VCaP (cell line): ENCODE data around the gene DGKI.
"Not testable (repeated sequence)": the region's sequence is repeated elsewhere in the genome, so short reads cannot be mapped to it uniquely, and the experiment has no call there.

ENCODE experiments used
- H3K27ac ChIP-seq: fragments of 450-650 bp; 2 replicates; pipeline ENCODE4 v1.5.1; 2017
- TF ChIP-seq, protein P1 (sequence below): fragments of 450-650 bp; conservative IDR thresholded peaks from 2 replicates; pipeline ENCODE4 v1.5.1; 2017; ENCODE audit warnings: mild to moderate bottlenecking, moderate library complexity

The DGKI gene

DNA sequence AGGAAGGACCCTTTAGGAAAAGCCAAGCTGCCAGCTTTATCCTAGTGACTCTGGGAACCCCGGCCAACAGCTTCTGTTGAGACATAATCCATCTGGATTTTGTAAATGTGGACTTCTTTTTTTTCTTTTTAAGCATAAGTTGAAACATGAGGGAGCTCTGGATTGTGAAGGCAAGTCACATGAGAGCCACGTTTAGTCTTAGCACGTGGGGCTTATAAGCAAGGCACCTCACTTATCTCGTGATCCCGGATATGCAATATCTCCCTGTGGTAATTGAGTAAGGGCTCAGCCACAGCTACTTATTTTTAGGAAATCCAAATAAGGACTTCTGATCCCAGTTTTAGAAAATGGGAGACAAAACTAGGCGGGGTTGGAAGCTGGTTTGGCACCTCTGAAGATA is 392.0 kb downstream of the DGKI start:
- TF ChIP-seq, protein P1, sequence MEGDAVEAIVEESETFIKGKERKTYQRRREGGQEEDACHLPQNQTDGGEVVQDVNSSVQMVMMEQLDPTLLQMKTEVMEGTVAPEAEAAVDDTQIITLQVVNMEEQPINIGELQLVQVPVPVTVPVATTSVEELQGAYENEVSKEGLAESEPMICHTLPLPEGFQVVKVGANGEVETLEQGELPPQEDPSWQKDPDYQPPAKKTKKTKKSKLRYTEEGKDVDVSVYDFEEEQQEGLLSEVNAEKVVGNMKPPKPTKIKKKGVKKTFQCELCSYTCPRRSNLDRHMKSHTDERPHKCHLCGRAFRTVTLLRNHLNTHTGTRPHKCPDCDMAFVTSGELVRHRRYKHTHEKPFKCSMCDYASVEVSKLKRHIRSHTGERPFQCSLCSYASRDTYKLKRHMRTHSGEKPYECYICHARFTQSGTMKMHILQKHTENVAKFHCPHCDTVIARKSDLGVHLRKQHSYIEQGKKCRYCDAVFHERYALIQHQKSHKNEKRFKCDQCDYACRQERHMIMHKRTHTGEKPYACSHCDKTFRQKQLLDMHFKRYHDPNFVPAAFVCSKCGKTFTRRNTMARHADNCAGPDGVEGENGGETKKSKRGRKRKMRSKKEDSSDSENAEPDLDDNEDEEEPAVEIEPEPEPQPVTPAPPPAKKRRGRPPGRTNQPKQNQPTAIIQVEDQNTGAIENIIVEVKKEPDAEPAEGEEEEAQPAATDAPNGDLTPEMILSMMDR = no peak
- no peak overlapping the region for H3K27ac ChIP-seq

DNA sequence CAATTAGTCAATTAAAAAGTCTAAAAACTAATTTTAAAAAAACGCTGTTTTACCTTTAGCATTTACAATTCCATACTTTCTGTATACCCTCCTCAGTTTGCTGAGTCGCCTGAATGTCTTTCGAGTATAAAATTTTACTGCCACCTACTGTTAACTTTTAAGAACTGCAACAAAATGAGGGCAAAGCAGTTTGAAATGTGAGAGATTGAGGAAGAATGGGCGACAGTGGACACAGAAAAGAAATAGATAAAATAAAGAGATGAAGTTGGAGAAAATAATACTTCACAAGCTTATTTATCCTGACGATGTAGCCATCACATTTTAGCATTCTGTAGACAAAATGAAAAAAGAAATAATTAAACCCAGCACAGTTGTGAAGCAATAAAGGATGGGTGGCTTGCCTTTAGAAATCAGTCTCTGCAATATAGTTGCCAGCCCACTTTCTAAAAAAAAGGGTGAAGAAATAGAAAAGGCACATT is 392.5 kb downstream of the DGKI start:
- TF ChIP-seq, protein P1 = peak; percentile 85
- no peak overlapping the region for H3K27ac ChIP-seq

DNA sequence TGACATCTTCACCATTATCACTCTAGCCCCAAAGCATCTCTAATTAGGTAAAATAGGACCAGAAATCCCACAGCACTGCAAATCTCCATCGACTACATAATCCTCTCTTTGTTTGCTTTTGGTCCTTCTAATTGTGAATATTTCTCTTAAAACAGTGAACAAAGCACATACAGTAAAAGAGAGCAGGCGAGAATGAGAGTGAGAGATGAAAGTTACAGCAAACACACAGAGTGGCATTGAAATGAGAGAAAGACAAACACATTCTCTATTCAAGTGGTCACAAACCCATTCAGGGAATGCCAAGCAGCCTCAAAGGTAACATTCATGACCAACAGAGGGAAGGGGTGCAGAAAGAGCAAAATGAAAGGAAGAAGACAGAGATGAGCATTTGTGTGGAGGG is 393.4 kb downstream of the DGKI start:
- no peak overlapping the region for H3K27ac ChIP-seq
- TF ChIP-seq, protein P1 = no peak

DNA sequence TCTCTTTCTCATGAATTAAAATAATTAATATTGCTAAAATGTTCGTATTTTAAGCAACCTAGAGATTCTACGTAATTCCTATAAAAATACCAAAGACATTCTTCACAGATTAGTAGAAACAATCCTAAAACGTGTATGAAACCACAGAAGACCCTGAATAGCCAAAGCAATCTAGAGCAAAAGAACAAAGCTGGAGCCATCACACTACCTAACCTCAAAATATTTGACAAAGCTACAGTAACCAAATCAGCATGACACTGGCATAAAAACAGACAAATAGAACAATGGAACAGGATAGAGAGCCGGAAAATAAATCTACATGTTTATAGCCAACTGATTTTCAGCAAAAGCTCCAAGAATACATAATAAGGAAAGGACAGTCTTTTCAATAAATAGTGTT is 397.8 kb downstream of the DGKI start:
- H3K27ac ChIP-seq = no peak overlapping the region
- TF ChIP-seq, protein P1 = no peak

DNA sequence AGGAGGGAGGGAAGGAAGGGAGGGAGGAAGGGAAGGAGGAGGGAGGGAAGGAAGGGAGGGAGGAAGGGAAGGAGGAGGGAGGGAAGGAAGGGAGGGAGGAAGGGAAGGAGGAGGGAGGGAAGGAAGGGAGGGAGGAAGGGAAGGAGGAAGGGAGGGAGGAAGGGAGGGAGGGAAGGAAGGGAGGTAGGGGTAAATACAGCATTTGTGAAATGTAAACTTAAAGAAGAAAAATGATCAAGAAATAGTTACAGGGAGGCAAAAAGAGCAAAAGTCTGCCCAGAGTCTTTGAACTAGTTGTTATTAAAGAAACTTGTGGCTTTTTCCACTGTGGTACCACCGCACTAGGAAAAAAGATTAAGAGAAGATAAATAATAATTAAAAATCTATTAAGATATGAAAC is 398.2 kb downstream of the DGKI start:
- H3K27ac ChIP-seq = not testable (repeated sequence)

DNA sequence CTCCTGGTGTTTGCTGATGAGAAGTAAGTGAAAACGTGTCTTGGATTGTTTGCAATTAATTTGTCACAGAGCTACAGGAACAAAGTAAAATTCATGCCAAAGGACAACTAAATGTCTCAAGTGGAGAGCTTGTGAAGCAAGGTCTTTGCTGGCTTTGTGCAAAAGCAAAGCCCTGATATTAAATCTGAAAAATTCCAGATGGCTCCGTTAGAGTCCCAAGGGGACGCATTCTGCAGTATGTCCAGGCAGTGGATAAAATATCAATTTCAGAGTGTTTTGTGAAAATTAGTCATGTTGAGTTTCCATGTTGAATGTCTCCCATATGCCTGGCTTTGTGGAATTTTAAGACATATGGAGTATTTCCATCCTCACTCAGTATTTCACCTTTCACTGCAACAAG is 400.7 kb downstream of the DGKI start:
- TF ChIP-seq, protein P1 = 0 out of 2 replicates have a peak, but pooled peaks have one; percentile 6
- no peak overlapping the region for H3K27ac ChIP-seq

DNA sequence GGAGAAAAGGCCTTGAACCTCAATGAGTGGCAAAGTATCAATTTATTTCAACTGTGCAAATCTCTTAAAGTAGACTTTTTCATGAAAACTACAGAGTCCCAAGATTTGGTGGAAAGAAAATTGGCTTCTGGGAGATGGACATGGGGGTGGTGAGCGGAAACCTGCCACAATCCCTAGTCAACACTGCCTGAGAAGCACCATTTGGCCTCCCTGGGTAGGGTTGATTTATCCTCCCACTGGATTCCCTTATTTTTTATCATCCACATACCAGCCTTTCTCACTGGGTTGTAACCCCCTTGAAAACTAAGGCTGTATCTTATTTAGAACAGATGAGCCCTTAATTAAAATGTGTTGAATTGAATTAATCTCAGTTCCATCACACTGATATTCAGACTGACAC is 401.5 kb downstream of the DGKI start:
- no peak overlapping the region for H3K27ac ChIP-seq
- TF ChIP-seq, protein P1 = no peak

DNA sequence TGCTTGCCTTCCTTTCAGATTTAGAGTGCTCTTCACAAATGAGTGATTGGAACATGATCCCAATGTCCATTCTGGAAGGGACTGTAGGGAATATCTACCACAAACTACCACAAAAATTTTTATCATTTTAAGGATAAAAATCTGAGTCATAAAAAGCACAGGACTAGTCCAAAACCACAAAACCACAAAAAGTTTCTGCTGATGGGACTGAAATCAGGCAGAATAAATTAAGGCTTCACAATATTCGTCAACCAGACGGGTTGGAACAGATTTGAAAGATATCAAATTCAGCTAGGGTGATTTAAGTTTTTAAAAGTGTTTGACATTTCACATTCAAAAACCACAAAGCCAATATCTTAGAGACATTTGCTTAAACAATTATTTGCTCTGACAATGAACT is 403.2 kb downstream of the DGKI start:
- TF ChIP-seq, protein P1 = no peak

More for the DNA sequence above, 403.2 kb downstream of the DGKI start:
- no peak overlapping the region for H3K27ac ChIP-seq
